ENCODE measurements around the gene SRP14.
A peak's percentile ranks its signal among the peaks of the same experiment; 100 is the strongest.

Gene SRP14

GRCh38 chr15:40065166-40065565, 26.2 kb upstream of the SRP14 start:
- no peak overlapping the region for H3K4me3 ChIP-seq (ENCODE audit: low read length)
- no peak for TF ChIP-seq CTCF (conservative IDR thresholded peaks at IDR 0.05; ENCODE audit: low read length)
- DNase-seq (ENCODE audit: low read depth) = no peak

- H3K4me3 ChIP-seq (ENCODE audit: low read length) = no peak overlapping the region
- no peak for TF ChIP-seq CTCF (conservative IDR thresholded peaks at IDR 0.05; ENCODE audit: low read length)
- peak; percentile 89 for DNase-seq (ENCODE audit: low read depth)
These were observed 25.4 kb upstream of the SRP14 start for GRCh38 chr15:40064231-40064894.

DNA sequence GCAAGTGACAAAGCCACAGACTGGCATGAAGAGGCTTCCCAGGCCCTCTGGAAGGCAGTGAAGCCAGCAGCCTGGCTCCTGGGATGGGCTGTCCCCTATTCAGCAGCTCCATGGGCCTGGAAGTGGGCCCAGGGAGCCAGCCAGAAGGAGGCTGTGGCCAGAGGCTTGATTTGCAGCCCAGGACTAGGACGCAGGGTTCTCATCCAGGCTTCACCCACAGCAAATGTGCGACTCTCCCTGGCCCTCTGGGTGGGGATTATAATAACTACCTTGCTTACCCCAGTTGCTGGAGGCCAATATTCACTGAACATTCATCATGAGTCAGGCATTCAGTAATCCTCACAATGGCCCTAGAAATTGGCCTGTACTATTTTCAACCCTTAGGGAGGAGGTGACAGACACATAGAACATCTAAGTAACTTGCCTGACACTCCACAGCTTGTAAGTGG, 24.6 kb upstream of the SRP14 start:
- no peak for TF ChIP-seq CTCF (conservative IDR thresholded peaks at IDR 0.05; ENCODE audit: low read length)
- H3K4me3 ChIP-seq (ENCODE audit: low read length) = no peak overlapping the region
- peak; percentile 76 for DNase-seq (ENCODE audit: low read depth)

DNA sequence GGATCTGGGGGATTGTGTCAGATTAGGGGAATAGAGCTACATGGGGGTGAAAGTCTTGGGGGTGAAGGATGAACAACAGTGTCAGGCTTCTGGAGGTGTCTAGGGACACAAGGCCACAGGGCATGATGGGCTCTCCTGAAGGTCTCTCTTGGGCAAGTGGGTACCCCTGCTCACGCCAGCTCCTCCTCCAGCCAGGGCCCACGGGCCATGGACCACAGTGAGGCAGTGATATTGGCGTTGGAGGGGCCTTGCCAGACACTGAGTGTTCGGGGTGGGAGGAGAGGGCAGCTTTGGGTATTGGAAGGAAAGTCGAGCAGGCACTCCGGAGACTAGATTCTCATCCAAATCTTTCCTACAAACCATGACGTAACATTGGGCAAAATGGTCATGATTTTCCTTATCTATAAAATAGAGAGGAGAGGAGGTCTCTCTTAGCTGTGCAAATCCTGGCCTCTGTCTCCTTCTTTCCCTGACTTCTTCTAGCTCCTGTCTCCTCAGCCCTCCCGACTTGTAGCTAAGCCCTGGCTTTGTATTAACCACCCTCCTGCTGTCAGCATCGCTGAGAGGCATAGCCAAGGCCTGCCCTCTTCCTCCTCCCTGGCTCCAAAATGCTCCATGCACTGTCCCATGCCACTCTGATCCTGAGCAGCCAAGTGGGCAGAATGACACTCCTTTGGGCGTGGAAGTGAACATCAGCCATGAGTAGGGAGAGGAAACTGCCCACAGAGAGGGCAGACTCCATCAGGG, 24.0 kb upstream of the SRP14 start:
- no peak overlapping the region for H3K4me3 ChIP-seq (ENCODE audit: low read length)
- no peak for DNase-seq (ENCODE audit: low read depth)
- no peak for TF ChIP-seq CTCF (conservative IDR thresholded peaks at IDR 0.05; ENCODE audit: low read length)

DNA sequence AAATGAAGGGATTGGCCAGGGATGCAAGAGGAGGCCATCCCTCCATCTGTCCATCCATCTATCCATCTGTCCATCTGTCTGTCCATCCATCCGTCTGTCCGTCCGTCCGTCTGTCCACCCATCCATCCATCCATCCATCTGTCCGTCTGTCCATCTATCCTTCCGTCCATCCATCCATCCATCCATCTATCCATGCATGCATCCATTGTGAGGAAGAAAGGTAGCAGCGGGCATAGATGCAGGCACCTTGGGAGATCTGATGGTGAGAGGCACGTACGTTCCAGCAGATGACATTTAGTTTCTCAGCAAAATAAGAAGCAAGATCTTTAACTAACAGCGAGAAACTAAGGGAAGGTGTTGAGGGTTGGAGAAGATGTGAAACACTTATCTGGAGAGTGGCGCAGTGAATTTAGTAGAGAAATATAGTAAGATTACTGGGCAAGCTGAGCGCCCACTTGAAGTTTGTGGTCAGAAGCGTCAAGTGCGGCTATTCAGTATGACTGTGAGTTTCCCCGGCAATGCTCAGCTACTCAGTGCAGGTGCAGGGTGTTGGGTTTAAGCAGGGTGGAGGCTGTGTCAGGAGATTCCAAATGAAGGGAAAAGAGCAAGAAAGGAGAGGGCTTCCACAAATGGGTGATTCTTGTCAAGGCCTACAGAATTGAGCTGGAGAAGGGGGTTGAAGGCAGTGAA, 22.4 kb upstream of the SRP14 start:
- DNase-seq (ENCODE audit: low read depth) = no peak
- TF ChIP-seq CTCF (conservative IDR thresholded peaks at IDR 0.05; ENCODE audit: low read length) = no peak
- no peak overlapping the region for H3K4me3 ChIP-seq (ENCODE audit: low read length)

DNA sequence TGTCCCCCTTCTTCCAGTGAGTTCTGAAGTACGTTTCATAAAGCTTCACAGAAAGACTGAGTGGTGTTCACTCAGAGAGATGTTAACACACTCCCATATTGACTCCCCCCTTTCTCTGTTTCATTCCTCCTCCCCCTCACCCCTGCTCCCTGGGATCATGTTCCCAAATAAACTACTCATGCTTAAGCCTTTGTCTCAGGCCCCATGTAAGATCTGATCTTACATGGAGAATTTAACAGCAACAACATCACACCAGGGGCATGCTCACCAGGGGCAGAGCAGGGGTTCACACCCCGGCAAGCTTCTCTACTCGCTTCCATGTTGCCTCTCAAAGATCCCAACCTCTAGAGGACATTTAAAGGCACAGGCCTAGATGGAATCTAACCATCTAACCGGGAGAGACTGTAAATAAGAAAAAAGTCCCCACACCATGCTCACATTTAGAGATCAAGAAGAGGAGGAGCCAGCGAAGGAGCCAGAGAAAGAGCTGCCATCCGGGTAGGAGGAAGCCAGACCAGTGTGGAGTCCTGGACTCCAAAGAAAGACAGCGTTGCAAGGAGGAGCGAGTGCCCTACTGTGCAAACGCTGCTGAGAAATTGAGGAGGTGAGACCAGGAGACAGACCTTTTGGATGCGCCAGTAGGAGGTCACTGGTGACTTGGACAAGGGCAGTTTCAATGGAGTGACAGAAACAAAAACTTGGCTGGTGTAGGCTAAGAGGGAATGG, 21.4 kb upstream of the SRP14 start:
- DNase-seq (ENCODE audit: low read depth) = no peak
- no peak overlapping the region for H3K4me3 ChIP-seq (ENCODE audit: low read length)
- TF ChIP-seq CTCF (conservative IDR thresholded peaks at IDR 0.05; ENCODE audit: low read length) = no peak

Measured in AG10803 (cell line).